ENCODE measurements around the gene NCS1.

DNA sequence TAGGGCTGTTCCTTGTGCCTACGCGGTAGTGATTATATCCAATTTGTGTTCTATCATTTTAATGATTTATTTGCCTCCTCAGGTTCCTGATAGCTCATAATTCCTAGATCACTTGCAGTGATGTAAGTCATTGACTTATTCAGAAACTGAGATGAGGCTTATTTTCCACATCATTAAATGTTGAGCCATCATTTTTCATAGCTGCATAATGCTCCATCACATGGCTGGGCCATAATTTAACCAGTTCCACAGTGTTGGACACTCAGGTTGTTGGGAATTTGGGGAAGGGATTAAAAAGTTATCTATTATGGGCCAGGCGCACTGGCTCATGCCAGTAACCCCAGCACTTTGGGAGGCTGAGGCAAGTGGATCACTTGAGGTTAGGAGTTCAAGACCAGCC is 57.6 kb downstream of the NCS1 start:
- TF ChIP-seq EZH2 (IDR thresholded peaks at IDR 0.05; ENCODE audit: borderline replicate concordance, low read length) = no peak
- TF ChIP-seq, protein P1, sequence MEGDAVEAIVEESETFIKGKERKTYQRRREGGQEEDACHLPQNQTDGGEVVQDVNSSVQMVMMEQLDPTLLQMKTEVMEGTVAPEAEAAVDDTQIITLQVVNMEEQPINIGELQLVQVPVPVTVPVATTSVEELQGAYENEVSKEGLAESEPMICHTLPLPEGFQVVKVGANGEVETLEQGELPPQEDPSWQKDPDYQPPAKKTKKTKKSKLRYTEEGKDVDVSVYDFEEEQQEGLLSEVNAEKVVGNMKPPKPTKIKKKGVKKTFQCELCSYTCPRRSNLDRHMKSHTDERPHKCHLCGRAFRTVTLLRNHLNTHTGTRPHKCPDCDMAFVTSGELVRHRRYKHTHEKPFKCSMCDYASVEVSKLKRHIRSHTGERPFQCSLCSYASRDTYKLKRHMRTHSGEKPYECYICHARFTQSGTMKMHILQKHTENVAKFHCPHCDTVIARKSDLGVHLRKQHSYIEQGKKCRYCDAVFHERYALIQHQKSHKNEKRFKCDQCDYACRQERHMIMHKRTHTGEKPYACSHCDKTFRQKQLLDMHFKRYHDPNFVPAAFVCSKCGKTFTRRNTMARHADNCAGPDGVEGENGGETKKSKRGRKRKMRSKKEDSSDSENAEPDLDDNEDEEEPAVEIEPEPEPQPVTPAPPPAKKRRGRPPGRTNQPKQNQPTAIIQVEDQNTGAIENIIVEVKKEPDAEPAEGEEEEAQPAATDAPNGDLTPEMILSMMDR (conservative IDR thresholded peaks at IDR 0.05 in 1 of 2, IDR thresholded peaks at IDR 0.05 in 1 of 2; ENCODE audit: extremely low read depth in 1 of 2, insufficient read depth in 1 of 2, low read depth in 1 of 2, low read length in 2 of 2) = no peak

Measured in mammary epithelial cell (primary cell).